SK-N-SH treated with all-trans-retinoic acid at 6 μM for 48 hours (cell line): ENCODE results near the gene SOD1.

Source experiments
- ATAC-seq: fragments of 200-7000 bp; cut with Tn5 transposase; 3 replicates; pipeline ENCODE4 v1.9.1; 2020; ENCODE audit warnings: mild to moderate bottlenecking, moderate library complexity
- BACH2 ChIP-seq: fragments of 250-450 bp; sonication (Bioruptor Pico); IDR thresholded peaks from 2 replicates; pipeline ENCODE4 v1.9.0; 2021; ENCODE audit warnings: mild to moderate bottlenecking, borderline replicate concordance
- CSDC2 ChIP-seq: fragments of 250-450 bp; sonication (Bioruptor Pico); IDR thresholded peaks from 2 replicates; pipeline ENCODE4 v1.5.0; 2020; ENCODE audit warnings: mild to moderate bottlenecking, moderate library complexity
- CSRNP3 ChIP-seq: fragments of 250-450 bp; sonication (Bioruptor Pico); IDR thresholded peaks from 2 replicates; pipeline ENCODE4 v1.5.1; 2021; ENCODE audit warnings: mild to moderate bottlenecking, moderate library complexity
- ESRRG ChIP-seq: fragments of 250-450 bp; sonication (Bioruptor Pico); IDR thresholded peaks from 2 replicates; pipeline ENCODE4 v1.6.1; 2021; ENCODE audit warnings: mild to moderate bottlenecking
- GLIS3 ChIP-seq: fragments of 250-450 bp; sonication (Bioruptor Pico); IDR thresholded peaks from 2 replicates; pipeline ENCODE4 v1.5.0; 2020; ENCODE audit warnings: mild to moderate bottlenecking, moderate library complexity
- ISL1 ChIP-seq: fragments of 250-450 bp; sonication (Bioruptor Pico); IDR thresholded peaks from 2 replicates; pipeline ENCODE4 v2.1.2; 2022; ENCODE audit warnings: mild to moderate bottlenecking, moderate library complexity
- OSR1 ChIP-seq: fragments of 250-450 bp; sonication (Bioruptor Pico); IDR thresholded peaks from 2 replicates; pipeline ENCODE4 v1.8.0; 2022; ENCODE audit warnings: moderate library complexity, mild to moderate bottlenecking, inconsistent platforms
- POU6F1 ChIP-seq: fragments of 250-450 bp; sonication (Bioruptor Pico); IDR thresholded peaks from 2 replicates; pipeline ENCODE4 v1.8.0; 2021; ENCODE audit warnings: low read depth, mild to moderate bottlenecking, moderate library complexity, borderline replicate concordance
- PPARA ChIP-seq: fragments of 250-450 bp; sonication (Bioruptor Pico); IDR thresholded peaks from 2 replicates; pipeline ENCODE4 v1.5.0; 2020; ENCODE audit warnings: mild to moderate bottlenecking, borderline replicate concordance
- RARB ChIP-seq: fragments of 250-450 bp; sonication (Bioruptor Pico); IDR thresholded peaks from 2 replicates; pipeline ENCODE4 v1.8.0; 2021; ENCODE audit warnings: mild to moderate bottlenecking, moderate library complexity
- SNAI2 ChIP-seq: fragments of 250-450 bp; sonication (Bioruptor Pico); IDR thresholded peaks from 2 replicates; pipeline ENCODE4 v1.5.0; 2020; ENCODE audit warnings: mild to moderate bottlenecking, moderate library complexity
- TCF4 ChIP-seq: fragments of 250-450 bp; sonication (Bioruptor Pico); IDR thresholded peaks from 2 replicates; pipeline ENCODE4 v1.8.0; 2021; ENCODE audit warnings: mild to moderate bottlenecking, moderate library complexity, borderline replicate concordance
- TOX ChIP-seq: fragments of 250-450 bp; sonication (Bioruptor Pico); IDR thresholded peaks from 2 replicates; pipeline ENCODE4 v1.8.0; 2021; ENCODE audit warnings: mild to moderate bottlenecking, moderate library complexity, borderline replicate concordance
- TSHZ2 ChIP-seq: fragments of 250-450 bp; sonication (Bioruptor Pico); IDR thresholded peaks from 2 replicates; pipeline ENCODE4 v1.5.0; 2020; ENCODE audit warnings: mild to moderate bottlenecking, moderate library complexity
- ZC3H10 ChIP-seq: fragments of 250-450 bp; sonication (Bioruptor Pico); IDR thresholded peaks from 2 replicates; pipeline ENCODE4 v1.5.1; 2021; ENCODE audit warnings: mild to moderate bottlenecking, moderate library complexity
- ZFP3 ChIP-seq: fragments of 250-450 bp; sonication (Bioruptor Pico); IDR thresholded peaks from 2 replicates; pipeline ENCODE4 v1.5.0; 2020; ENCODE audit warnings: mild to moderate bottlenecking, moderate library complexity
- ZFP30 ChIP-seq: fragments of 450-650 bp; formaldehyde crosslinking; IDR thresholded peaks from 2 replicates; pipeline ENCODE4 v1.5.0; 2022; ENCODE audit warnings: mild to moderate bottlenecking, moderate library complexity
- ZNF565 ChIP-seq: fragments of 450-650 bp; formaldehyde crosslinking; conservative IDR thresholded peaks from 2 replicates; pipeline ENCODE4 v1.5.0; 2020; ENCODE audit warnings: low read depth, mild to moderate bottlenecking, moderate library complexity
- ZNF70 ChIP-seq: fragments of 450-650 bp; formaldehyde crosslinking; IDR thresholded peaks from 2 replicates; pipeline ENCODE4 v1.5.0; 2020; ENCODE audit warnings: mild to moderate bottlenecking, moderate library complexity
- ZNF8 ChIP-seq: fragments of 450-650 bp; formaldehyde crosslinking; IDR thresholded peaks from 2 replicates; pipeline ENCODE4 v1.5.0; 2020; ENCODE audit warnings: mild to moderate bottlenecking, moderate library complexity
- TF ChIP-seq, protein P1 (sequence below): fragments of 250-450 bp; sonication (Bioruptor Pico); IDR thresholded peaks from 2 replicates; pipeline ENCODE4 v1.8.0; 2020; ENCODE audit warnings: mild to moderate bottlenecking, moderate library complexity, borderline replicate concordance

The SOD1 gene

DNA sequence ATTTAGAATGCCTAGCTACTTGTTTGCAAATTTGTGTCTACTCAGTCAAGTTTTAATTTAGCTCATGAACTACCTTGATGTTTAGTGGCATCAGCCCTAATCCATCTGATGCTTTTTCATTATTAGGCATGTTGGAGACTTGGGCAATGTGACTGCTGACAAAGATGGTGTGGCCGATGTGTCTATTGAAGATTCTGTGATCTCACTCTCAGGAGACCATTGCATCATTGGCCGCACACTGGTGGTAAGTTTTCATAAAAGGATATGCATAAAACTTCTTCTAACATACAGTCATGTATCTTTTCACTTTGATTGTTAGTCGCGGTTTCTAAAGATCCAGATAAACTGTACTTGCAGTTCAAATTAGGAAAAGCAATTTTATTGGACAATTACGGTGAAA lies 7.6 kb downstream of the SOD1 start (continued):
- TF ChIP-seq CSDC2 (CRISPR knock-in tag) (no peak), TOX (CRISPR knock-in tag) (no peak), RARB (CRISPR knock-in tag) (no peak)

DNA sequence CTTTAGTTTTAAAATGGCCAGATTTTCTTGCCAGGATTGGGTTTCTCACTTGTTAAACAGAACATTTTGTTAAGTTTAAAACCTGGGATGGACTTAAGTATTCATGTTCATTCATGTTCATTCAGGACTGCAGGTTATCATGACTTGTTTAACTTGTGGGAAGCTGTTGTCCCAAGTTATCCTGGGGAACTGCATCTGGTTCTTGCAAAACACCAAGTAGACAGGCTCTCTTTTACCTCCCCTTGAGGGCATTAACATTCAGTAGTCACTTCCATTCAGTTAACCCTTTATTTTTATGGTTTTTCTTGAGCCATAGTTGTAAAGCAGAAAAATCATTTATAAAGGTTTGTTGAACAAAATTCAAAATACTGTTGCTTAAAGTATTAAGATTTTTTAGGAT lies 8.1 kb downstream of the SOD1 start:
- TF ChIP-seq BACH2 (CRISPR knock-in tag) = no peak
- no peak for TF ChIP-seq ZNF565 (CRISPR knock-in tag)
- no peak for TF ChIP-seq TCF4
- TF ChIP-seq PPARA (CRISPR knock-in tag) = no peak
- TF ChIP-seq GLIS3 = no peak
- TF ChIP-seq SNAI2 (CRISPR knock-in tag) = no peak
- TF ChIP-seq TSHZ2 (CRISPR knock-in tag) = no peak
- TF ChIP-seq CSDC2 (CRISPR knock-in tag) = no peak
- no peak for TF ChIP-seq ZNF70
- no peak for TF ChIP-seq ZFP30 (CRISPR knock-in tag)
- TF ChIP-seq ZNF8 (CRISPR knock-in tag) = no peak
- ATAC-seq = no peak

DNA sequence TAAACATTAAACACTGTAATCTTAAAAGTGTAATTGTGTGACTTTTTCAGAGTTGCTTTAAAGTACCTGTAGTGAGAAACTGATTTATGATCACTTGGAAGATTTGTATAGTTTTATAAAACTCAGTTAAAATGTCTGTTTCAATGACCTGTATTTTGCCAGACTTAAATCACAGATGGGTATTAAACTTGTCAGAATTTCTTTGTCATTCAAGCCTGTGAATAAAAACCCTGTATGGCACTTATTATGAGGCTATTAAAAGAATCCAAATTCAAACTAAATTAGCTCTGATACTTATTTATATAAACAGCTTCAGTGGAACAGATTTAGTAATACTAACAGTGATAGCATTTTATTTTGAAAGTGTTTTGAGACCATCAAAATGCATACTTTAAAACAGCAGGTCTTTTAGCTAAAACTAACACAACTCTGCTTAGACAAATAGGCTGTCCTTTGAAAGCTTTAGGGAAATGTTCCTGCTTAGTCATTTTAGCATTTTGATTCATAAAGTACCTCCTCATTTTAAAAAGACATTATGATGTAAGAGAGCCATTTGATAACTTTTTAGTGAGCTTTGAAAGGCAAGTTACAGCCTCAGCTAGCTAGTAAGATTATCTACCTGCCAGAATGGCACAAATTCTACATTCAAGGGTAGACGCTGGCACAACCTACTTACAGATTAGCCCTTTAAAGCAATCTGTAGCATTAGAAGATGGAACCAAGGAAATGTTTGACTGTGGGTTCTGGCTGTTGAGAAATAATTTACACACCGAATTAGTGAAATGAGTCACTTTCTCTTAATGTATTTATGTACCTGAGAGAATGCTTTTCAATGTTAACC lies 9.4 kb downstream of the SOD1 start:
- TF ChIP-seq ZC3H10 (CRISPR knock-in tag) (no peak), ZNF565 (CRISPR knock-in tag) (no peak), ZFP3 (no peak), TSHZ2 (CRISPR knock-in tag) (no peak), POU6F1 (CRISPR knock-in tag) (no peak), ESRRG (CRISPR knock-in tag) (no peak), ZNF70 (no peak), ISL1 (CRISPR knock-in tag) (no peak), OSR1 (CRISPR knock-in tag) (no peak), ZNF8 (CRISPR knock-in tag) (no peak), CSDC2 (CRISPR knock-in tag) (no peak), CSRNP3 (no peak), RARB (CRISPR knock-in tag) (no peak), BACH2 (CRISPR knock-in tag) (no peak), SNAI2 (CRISPR knock-in tag) (no peak), ZFP30 (CRISPR knock-in tag) (no peak), TCF4 (no peak)
- TF ChIP-seq, protein P1, sequence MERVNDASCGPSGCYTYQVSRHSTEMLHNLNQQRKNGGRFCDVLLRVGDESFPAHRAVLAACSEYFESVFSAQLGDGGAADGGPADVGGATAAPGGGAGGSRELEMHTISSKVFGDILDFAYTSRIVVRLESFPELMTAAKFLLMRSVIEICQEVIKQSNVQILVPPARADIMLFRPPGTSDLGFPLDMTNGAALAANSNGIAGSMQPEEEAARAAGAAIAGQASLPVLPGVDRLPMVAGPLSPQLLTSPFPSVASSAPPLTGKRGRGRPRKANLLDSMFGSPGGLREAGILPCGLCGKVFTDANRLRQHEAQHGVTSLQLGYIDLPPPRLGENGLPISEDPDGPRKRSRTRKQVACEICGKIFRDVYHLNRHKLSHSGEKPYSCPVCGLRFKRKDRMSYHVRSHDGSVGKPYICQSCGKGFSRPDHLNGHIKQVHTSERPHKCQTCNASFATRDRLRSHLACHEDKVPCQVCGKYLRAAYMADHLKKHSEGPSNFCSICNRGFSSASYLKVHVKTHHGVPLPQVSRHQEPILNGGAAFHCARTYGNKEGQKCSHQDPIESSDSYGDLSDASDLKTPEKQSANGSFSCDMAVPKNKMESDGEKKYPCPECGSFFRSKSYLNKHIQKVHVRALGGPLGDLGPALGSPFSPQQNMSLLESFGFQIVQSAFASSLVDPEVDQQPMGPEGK (CRISPR knock-in tag) = no peak
- no peak for ATAC-seq
